ENCODE results near the gene HES7. TPM values are rescaled to one million over a fixed set of nuclear protein-coding genes. Genes with fewer than 3 reads are reported as not detected.

The HES7 gene
- polyA plus RNA-seq, 1 donor from 2014 or later = 15.3 TPM

DNA sequence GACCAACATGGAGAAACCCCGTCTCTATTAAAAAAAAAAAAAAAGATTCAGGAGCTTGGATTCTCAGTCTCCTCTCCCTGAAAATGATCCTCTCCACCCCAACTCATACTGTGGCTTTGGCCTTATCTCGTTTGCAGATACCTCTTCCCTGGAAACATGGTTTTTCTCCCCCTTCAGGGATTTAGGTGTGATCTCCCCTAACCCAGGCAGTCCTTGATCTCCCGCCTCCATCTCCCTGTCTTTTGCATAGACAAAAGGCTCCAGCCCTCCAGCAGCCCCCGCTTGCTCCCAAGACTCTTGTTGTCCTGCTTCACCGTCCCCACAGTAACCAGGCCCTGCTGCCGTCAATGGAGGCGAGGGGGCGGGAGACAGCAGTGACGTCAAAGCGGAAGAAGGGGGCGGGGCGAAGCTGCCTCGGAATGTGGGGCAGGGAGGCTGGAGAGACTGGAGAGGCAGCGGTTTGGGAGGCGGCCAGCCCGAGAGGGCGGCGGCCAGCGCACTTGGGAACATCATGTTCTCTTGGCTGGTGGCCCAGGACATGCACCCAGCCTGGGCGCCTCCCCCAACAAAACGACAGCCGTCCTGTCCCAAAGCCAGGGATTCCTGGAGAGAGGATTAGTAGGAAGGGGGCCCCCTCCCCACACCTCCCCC is 30.2 kb upstream of the HES7 start:
- H3F3A ChIP-seq (ENCODE audit: insufficient read depth, low read length, poor library complexity, severe bottlenecking) = peaks cover 6% of the 10 kb centered on the region
- H3K4me3 ChIP-seq (ENCODE audit: low read length) = peak overlapping the region; percentile 55
- no peaks in the 10 kb centered on the region for H3K9me3 ChIP-seq (ENCODE audit: low read length)
- peaks cover 4% of the 10 kb centered on the region for H3K79me2 ChIP-seq (replicated peaks; ENCODE audit: insufficient read depth, low read length)
- H4K20me1 ChIP-seq (ENCODE audit: insufficient read depth) = no peaks in the 10 kb centered on the region
- H3K27ac ChIP-seq (ENCODE audit: low read length) = peak overlapping the region; percentile 95
- no peak overlapping the region for H3K4me2 ChIP-seq (ENCODE audit: low read length)
- no peaks in the 10 kb centered on the region for H3K27me3 ChIP-seq (ENCODE audit: insufficient read depth, low read depth, low read length)
- peak overlapping the region; percentile 95 for H3K9ac ChIP-seq (ENCODE audit: low read length)
- no peak overlapping the region for H2AFZ ChIP-seq (ENCODE audit: low read depth, low read length)
- TF ChIP-seq EP300 (conservative IDR thresholded peaks at IDR 0.05; ENCODE audit: poor library complexity, severe bottlenecking) = peak; percentile 44
- TF ChIP-seq TAF1 (IDR thresholded peaks at IDR 0.05; ENCODE audit: low read depth) = peak; percentile 31
- TF ChIP-seq POLR2AphosphoS5 (IDR thresholded peaks at IDR 0.05) = peak; percentile 68
- TF ChIP-seq, protein P1, sequence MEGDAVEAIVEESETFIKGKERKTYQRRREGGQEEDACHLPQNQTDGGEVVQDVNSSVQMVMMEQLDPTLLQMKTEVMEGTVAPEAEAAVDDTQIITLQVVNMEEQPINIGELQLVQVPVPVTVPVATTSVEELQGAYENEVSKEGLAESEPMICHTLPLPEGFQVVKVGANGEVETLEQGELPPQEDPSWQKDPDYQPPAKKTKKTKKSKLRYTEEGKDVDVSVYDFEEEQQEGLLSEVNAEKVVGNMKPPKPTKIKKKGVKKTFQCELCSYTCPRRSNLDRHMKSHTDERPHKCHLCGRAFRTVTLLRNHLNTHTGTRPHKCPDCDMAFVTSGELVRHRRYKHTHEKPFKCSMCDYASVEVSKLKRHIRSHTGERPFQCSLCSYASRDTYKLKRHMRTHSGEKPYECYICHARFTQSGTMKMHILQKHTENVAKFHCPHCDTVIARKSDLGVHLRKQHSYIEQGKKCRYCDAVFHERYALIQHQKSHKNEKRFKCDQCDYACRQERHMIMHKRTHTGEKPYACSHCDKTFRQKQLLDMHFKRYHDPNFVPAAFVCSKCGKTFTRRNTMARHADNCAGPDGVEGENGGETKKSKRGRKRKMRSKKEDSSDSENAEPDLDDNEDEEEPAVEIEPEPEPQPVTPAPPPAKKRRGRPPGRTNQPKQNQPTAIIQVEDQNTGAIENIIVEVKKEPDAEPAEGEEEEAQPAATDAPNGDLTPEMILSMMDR (IDR thresholded peaks at IDR 0.05; ENCODE audit: poor library complexity, severe bottlenecking) = no peak
- H3K36me3 ChIP-seq (ENCODE audit: insufficient read depth, low read length) = no peaks in the 10 kb centered on the region
- no peaks in the 10 kb centered on the region for H3K9me2 ChIP-seq (ENCODE audit: insufficient read depth, low read length)

DNA sequence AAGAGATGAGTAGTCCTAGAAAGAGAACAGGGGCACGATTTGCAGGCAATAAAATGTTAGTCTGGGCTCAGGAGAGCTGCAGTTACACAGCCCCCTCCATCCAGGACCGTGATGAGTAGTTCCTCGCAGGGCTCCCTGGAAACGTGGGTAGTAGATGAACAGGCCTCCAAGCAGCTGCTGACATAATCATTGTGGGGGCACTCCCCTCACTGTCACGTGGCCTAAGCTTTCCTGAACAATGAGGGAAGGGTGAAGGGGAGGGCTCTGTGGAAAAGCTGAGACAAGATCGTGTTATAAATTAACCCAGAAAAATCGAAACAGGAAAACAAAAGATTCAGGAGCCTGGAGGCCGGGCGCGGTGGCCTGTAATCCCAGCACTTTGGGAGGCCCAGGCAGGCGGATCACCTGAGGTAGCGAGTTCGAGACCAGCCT is 29.6 kb upstream of the HES7 start:
- H2AFZ ChIP-seq (ENCODE audit: low read depth, low read length) = no peak overlapping the region
- H3K36me3 ChIP-seq (ENCODE audit: insufficient read depth, low read length) = no peaks in the 10 kb centered on the region
- peak overlapping the region; percentile 95 for H3K9ac ChIP-seq (ENCODE audit: low read length)
- peaks cover 6% of the 10 kb centered on the region for H3F3A ChIP-seq (ENCODE audit: insufficient read depth, low read length, poor library complexity, severe bottlenecking)
- H3K9me3 ChIP-seq (ENCODE audit: low read length) = no peaks in the 10 kb centered on the region
- peaks cover 3% of the 10 kb centered on the region for H3K79me2 ChIP-seq (replicated peaks; ENCODE audit: insufficient read depth, low read length)
- TF ChIP-seq MXI1 (conservative IDR thresholded peaks at IDR 0.05; ENCODE audit: poor library complexity, severe bottlenecking) (no peak), REST (IDR thresholded peaks at IDR 0.05; ENCODE audit: borderline replicate concordance) (no peak), RAD21 (conservative IDR thresholded peaks at IDR 0.05) (no peak), SMC3 (conservative IDR thresholded peaks at IDR 0.05; ENCODE audit: poor library complexity) (no peak), EP300 (conservative IDR thresholded peaks at IDR 0.05; ENCODE audit: poor library complexity, severe bottlenecking) (no peak), TAF1 (IDR thresholded peaks at IDR 0.05; ENCODE audit: low read depth) (no peak), EZH2 (IDR thresholded peaks at IDR 0.05; ENCODE audit: borderline replicate concordance, insufficient read depth, low read length, poor library complexity, severe bottlenecking) (no peak), POLR2AphosphoS5 (IDR thresholded peaks at IDR 0.05) (no peak)
- TF ChIP-seq, protein P1 (IDR thresholded peaks at IDR 0.05; ENCODE audit: poor library complexity, severe bottlenecking) = no peak
- no peaks in the 10 kb centered on the region for H3K27me3 ChIP-seq (ENCODE audit: insufficient read depth, low read depth, low read length)
- no peaks in the 10 kb centered on the region for H4K20me1 ChIP-seq (ENCODE audit: insufficient read depth)
- H3K9me2 ChIP-seq (ENCODE audit: insufficient read depth, low read length) = no peaks in the 10 kb centered on the region
- peak overlapping the region; percentile 95 for H3K27ac ChIP-seq (ENCODE audit: low read length)
- no peak overlapping the region for H3K4me2 ChIP-seq (ENCODE audit: low read length)
- peak overlapping the region; percentile 55 for H3K4me3 ChIP-seq (ENCODE audit: low read length)

All from neural cell (in vitro differentiated cells).